DMS 273 (cell line): ENCODE measurements around the gene TIMELESS.
"Not testable (repeated sequence)": the region's sequence is repeated elsewhere in the genome, so short reads cannot be mapped to it uniquely, and the experiment has no call there.

Experiments
- DNase-seq: peaks from one replicate; lab custom pipeline; 2025; ENCODE audit not compliant: unreplicated experiment; lab: John Stamatoyannopoulos, UW

Gene TIMELESS

DNA sequence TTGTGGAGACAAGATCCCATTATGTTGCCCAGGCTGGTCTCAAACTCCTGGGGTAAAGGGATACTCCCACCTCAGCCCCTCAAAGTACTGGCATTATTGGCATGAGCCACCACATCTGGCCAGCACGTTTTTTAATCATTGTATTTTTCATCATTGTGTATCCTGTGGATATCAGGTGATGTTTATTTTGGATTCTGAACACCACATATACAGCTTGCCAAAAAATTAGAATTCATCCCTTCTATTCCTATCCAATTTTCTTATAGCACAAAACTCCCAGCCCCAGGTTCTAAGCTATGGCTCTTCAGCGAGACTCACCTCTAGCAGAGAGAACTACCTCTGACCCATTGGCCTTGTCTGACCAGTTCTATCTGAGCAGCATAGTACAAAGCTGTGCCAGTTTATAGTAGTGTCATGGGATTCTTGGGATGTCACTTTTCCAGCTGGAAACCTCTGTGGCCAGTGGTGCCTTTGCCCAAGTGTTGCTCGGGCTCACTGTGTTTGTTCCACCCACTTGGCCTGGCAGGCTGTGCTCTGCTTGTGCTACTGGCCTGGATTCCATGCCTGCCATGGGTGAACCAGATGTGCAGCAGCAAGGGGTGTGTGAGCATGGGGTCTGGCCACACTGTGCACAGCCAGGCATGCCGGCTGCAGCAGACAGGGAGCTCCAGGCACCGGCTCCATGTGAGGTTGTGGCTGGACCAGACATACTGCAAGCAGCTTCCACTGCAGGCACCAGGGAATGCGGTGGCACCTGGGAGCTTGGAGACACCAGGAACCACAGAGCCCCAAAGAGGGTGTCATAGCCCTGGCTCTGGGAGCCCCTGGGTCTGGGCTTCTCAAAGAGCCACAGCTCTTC is 37.2 kb downstream of the TIMELESS start:
- no peak for DNase-seq

DNA sequence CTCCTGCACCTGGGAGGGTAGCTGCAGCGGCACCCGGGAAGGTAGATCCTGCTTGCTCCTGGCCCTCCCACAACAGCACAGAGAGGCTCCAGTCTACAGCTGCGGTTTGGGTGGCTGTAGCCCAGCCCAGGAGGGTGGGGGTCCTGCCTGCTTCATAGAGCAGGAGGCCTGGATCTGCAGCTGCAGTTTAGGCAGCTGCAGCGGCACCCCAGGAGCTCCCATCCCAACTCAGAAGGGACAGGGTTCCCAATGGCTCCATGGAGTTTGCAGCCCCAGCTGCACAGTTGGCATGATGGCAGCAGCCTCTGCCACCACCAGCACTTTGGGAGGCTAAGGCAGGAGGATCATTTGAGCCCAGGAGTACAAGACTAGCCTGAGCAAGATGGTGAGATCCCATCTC is 38.5 kb downstream of the TIMELESS start:
- no peak for DNase-seq

DNA sequence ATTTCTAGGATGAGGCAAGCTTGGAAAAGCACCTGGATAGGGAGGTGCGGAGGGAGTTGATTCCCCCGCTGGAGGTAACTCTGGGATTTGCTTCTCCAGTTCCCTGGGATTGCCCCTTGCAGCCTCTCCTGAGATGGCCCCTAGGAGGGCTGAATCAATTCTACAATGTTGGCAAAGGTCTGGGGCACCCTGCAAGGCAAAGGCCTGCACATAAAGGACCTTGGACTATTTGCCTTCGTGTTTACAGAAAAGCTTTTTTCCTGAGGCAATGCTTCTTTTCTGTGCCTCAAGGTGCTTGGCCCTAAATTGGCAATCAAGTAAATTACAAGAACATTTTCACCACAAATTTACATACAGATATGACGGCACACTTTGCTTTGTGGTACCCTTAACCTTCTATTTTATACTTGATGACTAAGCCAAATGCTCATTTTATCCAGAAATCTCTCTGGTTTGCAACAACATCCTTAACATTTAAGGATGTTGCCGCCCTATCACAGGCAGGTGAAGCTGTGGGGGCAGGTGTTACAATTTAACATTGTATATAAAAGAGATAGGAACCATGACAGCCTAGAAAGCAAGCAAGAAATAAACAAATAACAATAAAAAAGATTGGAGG is 40.3 kb downstream of the TIMELESS start:
- DNase-seq = no peak

DNA sequence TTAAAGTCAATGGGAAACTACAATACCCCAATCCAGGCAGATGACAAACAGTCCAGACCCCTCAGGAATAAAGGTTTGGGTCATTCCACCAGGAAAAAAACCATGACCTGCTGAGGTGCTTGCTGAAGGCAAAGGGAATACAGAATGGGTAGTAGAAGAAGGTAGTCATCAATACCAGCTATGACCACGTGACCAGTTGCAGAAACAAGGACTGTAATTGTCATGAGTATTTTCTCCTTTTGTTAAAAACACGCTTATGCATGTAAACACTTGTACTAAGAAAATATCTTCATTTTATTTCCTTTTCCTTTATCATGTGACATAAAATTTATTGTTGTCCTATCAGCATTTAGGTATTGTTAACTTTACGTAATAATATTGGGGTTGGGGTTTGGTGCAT is 45.0 kb downstream of the TIMELESS start:
- DNase-seq = not testable (repeated sequence)

DNA sequence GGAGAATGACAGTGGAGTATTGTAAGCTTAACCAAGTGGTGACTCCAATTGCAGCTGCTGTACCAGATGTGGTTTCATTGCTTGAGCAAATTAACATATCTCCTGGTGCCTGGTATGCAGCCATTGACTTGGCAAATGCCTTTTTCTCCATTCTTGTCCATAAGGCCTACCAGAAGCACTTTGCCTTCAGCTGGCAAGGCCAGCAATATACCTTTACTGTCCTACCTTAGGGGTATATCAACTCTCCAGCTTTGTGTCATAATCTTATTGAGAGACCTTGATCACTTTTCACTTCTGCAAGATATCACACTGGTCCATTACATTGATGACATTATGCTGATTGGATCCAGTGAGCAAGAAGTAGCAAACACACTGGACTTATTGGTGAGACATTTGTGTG is 47.6 kb downstream of the TIMELESS start:
- DNase-seq = not testable (repeated sequence)

DNA sequence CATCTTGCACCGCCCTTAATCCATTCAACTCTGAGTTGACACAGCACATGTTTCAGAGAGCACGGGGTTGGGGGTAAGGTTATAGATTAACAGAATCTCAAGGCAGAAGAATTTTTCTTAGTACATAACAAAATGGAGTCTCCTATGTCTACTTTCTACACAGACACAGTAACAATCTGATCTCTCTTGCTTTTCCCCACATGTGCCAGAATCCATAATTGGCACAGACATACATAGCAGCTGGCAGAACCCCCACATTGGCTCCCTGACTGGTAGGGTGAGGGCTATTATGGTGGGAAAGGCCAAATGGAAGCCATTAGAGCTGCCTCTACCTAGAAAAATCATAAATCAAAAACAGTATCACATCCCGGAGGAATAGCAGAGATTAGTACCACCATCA is 48.1 kb downstream of the TIMELESS start:
- not testable (repeated sequence) for DNase-seq

DNA sequence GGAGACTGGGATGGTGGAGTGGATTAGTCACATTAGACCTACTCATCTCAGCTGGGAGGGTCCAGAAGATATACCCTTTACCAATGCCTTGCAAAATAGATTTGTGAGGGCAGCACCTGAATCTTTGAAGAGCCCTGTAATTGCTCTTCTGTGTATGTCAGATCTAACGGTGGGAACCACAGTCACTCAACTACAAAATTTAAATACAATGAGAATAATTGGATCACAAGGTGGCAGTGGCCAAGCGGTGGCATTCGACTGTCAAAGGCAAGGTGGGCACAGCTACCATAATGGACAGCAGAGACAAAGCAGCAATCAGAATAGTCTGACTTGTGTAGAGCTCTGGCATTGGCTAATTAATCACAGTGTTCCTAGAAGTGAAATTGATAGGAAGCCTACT is 49.8 kb downstream of the TIMELESS start:
- not testable (repeated sequence) for DNase-seq

DNA sequence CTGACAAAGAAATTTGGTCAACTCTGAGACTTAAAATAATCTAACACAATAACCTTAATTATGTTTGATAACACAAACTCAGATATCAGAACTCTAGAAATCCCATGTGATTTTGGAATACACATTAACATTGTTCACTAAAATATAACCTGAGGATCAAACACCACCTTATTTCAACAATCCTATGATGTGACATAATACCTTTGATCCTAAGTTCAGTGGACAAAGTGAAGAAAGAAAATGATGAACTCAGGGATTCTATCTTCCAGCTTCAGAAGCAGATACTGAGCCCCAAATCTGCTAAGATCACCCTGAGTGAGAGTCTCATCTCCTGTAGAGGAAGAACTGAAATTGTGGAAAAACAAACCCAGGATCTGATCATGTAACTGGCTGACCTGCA is 50.9 kb downstream of the TIMELESS start:
- no peak for DNase-seq

DNA sequence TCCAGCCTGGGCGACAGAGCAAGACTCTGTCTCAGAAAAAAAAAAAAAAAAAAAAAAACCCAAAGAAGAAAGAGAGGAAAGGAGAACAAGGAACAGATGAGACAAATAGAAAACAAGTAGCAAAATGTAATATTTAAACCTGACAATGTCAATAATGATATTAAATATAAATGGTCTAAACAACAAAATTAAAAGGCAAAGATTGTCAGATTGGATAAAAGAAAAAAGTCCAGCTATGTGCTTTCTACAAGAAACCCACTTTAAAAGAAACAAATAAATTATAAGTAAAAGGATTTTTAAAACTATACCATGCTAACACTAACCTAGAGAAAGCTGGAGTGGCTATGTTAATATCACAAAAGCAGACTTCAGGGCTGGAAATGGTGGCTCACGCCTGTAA is 56.9 kb downstream of the TIMELESS start:
- no peak for DNase-seq

DNA sequence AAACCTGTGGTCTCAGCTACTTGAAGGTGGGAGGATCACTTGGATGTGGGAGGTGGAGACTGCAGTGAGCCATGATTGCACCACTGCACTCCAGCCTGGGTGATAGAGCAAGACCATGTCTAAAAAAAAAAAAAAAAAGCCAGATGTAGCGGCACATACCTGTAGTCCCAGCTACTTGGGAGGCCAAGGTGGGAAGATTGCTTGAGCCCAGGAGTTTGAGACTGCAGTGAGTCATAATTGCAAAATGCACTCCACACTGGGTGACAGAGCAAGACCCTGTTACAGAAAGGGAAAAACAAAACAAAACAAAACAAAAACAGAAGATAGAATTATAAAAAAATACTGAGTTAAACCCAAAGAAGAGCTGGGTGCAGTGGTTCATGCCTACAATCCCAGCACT is 57.5 kb downstream of the TIMELESS start:
- no peak for DNase-seq

DNA sequence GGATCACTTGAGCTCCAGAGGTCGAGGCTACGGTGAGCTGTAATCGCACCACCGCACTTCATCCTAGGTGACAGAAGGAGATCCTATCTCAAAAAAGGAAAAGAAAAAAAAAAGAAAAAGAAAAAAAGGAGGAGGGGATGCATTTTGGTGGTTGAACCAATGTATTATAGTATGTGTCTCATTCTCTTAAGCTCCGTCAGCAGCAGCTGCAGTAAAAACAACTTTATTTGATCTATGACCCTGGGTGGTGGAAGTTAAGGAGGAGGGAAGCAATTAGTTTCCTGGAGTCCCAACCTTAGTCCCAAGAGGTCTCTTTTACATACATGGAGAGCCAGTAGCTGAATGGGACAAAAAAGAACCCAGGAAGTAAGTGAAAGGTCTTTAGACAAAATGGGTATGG is 59.8 kb downstream of the TIMELESS start:
- DNase-seq = no peak

DNA sequence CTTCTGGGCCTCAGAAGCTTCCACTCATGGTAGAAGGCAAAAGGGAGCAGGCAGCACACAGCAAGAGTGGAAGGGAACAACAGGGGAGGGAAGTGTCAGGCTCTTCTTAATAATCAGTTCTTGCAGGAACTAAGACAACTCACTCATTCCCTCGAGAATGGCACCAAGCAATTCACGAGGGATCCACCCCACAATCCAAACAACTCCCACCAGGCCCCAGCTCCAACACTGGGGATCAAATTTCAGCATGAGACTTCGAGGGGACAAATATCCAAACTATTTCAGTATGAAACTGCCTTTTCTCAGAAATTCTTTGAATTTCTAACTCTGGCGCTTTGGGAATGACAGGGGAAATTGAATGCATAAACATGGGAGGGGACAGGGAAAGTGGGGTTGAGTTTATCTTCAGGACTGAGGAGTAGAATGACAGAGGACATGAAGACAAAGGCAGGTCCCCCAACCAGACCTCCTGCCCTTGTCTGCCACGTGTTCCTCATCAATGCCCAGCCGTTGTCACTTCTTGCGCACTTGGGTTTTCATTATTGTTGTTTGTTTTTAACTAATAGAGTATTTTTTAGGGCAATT is 62.0 kb downstream of the TIMELESS start:
- no peak for DNase-seq

DNA sequence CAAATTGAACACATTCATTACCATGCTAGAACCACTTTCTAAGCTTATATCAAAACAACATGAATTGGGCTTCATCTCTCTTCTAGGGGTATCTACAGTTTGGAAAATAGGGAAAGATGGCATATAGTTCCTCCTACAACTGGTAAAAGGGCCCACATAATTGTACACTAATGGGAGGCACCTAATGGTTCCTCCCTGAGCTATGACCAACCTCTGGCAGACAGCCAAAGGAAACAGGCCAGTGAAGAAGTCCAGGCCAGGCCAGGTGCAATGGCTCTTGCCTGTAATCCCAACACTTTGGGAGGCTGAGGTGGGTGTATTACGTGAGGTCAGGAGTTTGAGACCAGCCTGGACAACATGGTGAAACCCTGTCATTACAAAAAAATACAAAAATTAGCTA is 63.4 kb downstream of the TIMELESS start:
- DNase-seq = peak; percentile 11

DNA sequence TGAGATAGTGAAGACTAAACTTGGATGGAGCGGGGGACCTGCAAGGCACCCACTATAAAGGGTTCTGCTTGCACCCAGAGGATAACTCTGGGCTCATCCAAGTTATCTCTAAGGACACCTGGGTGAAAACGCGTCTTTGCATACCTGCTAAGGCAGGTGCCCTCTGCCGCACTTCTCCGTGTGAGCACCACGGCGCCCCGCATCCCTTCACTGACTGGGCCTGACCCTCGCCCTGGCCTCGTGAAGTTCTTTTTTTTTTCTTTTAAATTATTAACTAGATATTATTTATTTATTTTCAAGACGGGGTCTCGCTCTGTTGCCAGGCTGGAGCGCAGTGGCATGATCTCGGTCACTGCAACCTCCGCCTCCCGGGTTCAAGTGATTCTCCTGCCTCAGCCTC is 66.6 kb downstream of the TIMELESS start:
- DNase-seq = no peak

DNA sequence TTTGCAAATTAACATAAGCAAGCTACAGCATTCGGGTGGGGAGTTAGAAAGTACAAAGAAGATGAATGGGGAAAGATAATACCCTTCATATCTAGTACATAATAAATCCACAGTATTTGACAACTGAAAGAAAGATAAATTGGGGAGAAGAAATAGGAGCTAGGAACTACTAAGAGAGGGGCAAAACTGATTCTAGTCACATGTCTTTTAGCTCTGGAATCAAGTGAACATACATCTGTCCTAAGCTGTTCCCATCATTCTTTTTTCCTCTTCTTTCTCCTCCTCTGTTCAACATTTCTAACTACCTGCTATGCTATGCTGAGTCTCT is 71.3 kb downstream of the TIMELESS start:
- DNase-seq = no peak

DNA sequence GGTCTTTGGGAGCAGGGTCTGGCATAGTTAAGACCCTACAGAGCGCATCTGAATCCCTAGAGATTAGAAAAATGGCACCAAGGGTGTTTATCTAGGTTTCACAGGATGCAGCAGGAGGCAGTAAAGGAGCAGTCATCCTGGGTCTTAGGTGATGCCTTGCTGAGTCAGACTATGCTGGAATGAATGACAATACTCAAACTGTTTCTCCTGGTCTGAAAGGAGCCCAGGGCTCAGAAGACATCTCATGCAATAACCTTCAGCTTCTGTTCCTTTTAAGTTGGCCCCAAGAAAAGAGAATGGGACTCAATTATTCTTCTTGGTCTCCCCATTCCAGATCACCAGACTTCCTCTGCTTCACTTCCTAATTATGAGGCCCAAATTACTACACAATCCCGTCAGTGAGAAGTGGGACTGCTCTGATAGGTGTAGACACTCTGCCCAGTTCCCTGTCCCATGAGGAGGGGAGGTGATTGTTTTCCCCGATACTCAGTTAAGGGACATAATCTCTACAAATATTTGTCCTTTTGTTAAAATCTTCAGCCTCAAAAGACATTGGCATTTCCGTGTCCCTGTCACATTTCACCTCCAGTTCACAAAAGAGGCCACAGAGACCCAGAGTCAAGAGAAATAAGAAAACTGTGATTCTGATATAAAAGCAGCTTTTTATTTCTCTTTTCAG is 71.8 kb downstream of the TIMELESS start:
- no peak for DNase-seq

DNA sequence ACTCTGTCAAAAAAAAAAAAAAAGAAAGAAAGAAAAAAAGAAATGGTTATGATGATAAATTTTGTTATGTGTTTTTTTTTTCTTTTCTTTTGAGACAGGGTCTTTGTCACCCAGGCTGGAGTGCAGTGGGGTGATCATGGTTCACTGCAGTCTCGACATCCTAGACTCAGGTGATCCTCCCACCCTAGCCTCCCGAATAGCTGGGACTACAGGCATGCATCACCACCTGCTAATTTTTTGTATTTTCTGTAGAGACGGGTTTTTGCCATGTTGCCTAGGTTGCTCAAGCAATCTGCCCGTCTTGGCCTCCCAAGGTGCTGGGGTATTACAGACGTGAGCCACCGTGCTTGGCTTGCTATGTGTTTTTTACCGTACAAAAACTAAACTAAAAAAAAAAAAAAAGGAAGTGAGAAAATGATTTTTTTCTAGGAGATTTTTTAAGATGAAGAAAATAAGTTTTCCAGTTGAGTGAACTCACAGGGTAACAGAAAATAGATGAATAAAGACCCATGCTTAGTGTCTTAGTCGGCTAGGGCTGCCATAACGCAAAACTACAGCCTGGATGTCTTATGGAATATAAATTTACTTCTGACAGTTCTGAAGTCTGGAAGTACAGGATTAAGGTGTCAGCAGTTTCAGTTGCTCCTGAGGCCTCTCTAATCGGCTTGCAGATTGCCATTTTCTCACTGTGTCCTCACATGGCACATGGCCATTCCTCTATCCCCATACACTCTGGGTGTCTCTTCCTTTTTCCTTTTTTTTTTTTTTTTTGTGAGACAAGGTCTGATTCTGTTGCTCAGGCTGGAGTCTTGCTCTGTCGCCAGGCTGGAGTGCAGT is 73.4 kb downstream of the TIMELESS start:
- no peak for DNase-seq

DNA sequence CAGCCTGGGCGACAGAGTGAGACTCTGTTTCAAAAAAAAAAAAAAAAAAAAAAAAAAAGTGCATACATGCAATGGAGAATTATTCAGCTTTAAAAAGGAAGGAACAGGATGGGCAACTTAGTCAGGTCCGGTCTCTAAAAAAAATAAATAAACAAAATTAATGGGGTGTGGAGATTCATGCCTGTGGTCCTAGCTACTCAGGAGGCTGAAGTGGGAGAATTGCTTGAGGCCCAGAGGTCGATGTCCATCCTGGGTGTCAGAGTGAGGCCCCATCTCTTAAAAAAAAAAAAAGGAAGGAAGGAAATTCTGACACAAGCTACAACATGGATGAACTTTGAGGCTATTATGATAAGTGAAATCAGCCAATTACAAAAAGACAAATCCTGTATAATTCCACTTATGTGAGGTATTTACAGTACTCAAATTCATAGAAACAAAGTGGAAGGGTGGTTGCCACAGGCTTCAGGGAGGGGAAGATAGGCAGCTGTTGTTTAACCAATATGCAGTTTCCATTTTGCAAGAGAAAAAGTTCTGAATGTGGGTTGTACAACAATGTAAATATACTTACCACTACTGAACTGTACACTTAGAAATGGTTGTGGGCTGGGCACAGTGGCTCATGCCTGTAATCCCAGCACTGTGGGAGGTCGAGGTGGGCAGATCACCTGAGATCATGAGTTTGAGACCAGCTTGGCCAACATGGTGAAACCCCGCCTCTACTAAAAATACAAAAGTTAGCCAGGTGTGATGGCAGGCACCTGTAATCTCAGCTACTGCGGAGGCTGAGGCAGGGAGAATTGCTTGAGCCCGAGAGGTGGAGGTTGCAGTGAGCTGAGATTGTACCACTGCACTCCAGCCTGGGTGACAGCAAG is 74.3 kb downstream of the TIMELESS start:
- DNase-seq = no peak

DNA sequence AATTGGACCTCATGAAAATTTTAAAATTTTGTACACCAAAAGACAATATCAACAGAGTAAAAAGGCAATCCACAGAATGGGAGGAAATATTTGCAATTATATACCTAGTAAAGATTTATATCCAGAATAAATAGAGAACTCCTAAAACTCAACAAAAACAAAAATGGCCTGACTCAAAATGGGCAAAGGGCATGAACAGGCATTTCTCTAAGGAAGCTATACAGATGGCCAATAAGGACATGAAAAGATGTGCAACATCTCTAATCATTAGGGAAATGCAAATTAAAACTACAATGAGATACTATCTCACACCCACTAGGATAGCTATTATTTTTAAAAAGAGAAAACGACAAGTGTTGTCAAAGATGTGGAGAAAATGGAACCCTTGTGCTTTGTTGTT is 75.7 kb downstream of the TIMELESS start:
- DNase-seq = no peak

DNA sequence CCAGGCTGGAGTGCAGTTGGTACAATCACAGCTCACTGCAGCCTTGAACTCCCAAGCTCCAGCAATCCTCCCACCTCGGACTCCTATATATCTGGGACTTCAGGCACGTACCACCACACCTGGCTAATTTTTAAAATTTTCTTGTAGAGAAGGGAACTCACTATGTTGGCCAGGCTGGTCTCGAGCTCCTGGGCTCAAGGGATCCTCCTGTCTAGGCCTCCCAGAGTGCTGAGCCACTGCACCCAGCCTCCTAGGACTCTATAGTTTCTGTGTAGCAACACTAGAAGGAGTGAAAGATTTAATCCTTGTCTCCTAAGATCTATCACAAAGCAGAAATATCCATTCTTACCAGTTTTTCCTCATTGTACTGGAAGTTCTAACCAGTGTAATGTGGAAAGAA is 82.3 kb downstream of the TIMELESS start:
- DNase-seq = no peak
